ENCODE results near the gene MRPS18C. TPM values are rescaled to one million over a fixed set of nuclear protein-coding genes. Genes with fewer than 3 reads are reported as not detected.

Gene MRPS18C
- polyA plus RNA-seq, 1 of the 3 experiments (the other 2 are of a cell fraction), result 19.7 TPM

DNA sequence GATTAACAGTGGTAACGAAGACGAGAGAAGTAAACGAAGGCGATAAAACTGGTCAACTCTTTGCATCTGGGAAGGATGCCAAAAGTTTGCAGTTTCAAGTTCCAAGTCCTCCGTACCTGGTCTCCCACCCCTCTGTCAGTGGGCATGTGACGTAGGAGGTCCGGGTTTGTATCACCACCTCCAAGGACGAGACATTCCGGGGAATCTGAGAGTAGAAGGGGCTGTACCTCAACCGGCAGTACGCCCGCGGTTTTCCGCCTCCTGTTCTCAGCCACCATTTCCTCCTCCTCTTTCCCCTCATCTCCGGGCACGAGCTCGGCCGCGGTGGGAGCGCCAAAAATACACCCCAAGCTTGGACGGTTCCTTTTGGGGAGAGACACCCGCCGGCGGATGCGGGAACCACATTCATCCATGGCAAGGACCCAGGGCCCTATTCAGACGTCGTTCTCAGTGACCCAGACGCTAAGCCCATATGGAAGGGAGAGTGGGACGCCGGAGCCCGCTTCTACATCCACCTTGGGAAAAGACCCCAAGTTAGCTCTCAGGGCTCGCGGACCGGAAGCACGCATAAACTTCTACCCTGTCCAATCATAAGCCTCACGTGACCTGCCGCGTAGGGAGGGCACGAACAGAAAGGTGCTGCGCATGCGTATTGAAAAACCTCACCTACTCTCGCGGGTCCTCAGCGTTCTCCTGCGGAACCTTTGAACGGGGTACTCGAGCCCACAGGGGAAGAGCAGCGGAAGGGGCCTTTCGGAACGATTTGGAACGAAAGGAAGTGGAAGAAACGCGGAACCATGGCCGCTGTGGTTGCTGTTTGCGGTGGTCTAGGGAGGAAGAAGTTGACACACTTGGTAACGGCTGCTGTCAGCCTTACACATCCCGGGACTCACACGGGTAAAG is at the start of gene MRPS18C, which contains the start of gene HELQ (continued):
- TF ChIP-seq, protein P1, sequence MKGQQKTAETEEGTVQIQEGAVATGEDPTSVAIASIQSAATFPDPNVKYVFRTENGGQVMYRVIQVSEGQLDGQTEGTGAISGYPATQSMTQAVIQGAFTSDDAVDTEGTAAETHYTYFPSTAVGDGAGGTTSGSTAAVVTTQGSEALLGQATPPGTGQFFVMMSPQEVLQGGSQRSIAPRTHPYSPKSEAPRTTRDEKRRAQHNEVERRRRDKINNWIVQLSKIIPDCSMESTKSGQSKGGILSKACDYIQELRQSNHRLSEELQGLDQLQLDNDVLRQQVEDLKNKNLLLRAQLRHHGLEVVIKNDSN (IDR thresholded peaks at IDR 0.05; ENCODE audit: borderline replicate concordance, low read depth), result peak; percentile 99
- TF ChIP-seq, protein P2, sequence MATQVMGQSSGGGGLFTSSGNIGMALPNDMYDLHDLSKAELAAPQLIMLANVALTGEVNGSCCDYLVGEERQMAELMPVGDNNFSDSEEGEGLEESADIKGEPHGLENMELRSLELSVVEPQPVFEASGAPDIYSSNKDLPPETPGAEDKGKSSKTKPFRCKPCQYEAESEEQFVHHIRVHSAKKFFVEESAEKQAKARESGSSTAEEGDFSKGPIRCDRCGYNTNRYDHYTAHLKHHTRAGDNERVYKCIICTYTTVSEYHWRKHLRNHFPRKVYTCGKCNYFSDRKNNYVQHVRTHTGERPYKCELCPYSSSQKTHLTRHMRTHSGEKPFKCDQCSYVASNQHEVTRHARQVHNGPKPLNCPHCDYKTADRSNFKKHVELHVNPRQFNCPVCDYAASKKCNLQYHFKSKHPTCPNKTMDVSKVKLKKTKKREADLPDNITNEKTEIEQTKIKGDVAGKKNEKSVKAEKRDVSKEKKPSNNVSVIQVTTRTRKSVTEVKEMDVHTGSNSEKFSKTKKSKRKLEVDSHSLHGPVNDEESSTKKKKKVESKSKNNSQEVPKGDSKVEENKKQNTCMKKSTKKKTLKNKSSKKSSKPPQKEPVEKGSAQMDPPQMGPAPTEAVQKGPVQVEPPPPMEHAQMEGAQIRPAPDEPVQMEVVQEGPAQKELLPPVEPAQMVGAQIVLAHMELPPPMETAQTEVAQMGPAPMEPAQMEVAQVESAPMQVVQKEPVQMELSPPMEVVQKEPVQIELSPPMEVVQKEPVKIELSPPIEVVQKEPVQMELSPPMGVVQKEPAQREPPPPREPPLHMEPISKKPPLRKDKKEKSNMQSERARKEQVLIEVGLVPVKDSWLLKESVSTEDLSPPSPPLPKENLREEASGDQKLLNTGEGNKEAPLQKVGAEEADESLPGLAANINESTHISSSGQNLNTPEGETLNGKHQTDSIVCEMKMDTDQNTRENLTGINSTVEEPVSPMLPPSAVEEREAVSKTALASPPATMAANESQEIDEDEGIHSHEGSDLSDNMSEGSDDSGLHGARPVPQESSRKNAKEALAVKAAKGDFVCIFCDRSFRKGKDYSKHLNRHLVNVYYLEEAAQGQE (IDR thresholded peaks at IDR 0.05; ENCODE audit: low read depth, low read length), result peak; percentile 66; the same call in 1 of the 2 replicates
- TF ChIP-seq RFX5 (IDR thresholded peaks at IDR 0.05; ENCODE audit: low read length) (peak; percentile 67; the same call in 1 of the 2 replicates), EZH2phosphoT487 (IDR thresholded peaks at IDR 0.05; ENCODE audit: borderline replicate concordance, low read depth) (no peak), YY1 (IDR thresholded peaks at IDR 0.05; ENCODE audit: low read depth) (peak; percentile 91), RCOR1 (IDR thresholded peaks at IDR 0.05; ENCODE audit: low read length) (peak; percentile 36; the same call in 1 of the 2 replicates), MEF2A (IDR thresholded peaks at IDR 0.05; ENCODE audit: borderline replicate concordance, low read depth) (no peak), RAD21 (IDR thresholded peaks at IDR 0.05; ENCODE audit: low read length) (no peak), MXI1 (IDR thresholded peaks at IDR 0.05; ENCODE audit: low read depth, low read length) (peak; percentile 49; the same call in 1 of the 2 replicates)

DNA sequence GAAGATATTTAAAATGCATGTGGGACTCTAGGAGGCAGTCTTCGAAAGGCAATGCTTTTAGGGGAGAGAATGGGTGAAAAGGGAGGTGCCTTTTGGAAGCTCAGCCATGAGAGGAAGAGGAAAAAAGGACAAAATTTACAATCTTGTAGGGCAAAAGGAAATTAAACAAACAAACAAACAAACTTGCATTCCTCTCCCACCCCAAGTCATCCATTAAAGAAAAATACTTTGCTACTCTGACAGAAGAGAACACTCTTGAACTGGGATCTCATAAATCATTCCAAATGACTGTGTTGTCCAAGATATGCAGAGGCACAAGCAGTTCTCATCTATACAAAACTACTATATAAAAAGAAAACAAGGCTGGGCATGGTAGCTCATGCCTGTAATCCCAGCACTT is 47.0 kb upstream of the MRPS18C start:
- Histone ChIP-seq H3K9me3 (no peaks in the 10 kb centered on the region), H3K4me3 (ENCODE audit: low read depth in 2 of 2, low read length in 1 of 2) (no peak overlapping the region), H3K4me1 (ENCODE audit: control insufficient read depth in 1 of 2, insufficient read depth in 2 of 2, low read depth in 1 of 2, low read length in 1 of 2) (no peaks in the 10 kb centered on the region), H3K27me3 (ENCODE audit: insufficient read depth) (no peaks in the 10 kb centered on the region), H4K20me1 (ENCODE audit: insufficient read depth) (no peaks in the 10 kb centered on the region), H3K9me2 (no peaks in the 10 kb centered on the region), H3K9ac (no peak overlapping the region), H3F3A (replicated peaks; ENCODE audit: insufficient read depth) (no peaks in the 10 kb centered on the region), H3K4me2 (no peak overlapping the region), H3K27ac (ENCODE audit: low read depth in 2 of 2, low read length in 1 of 2) (no peak overlapping the region), H2AFZ (ENCODE audit: low read depth) (no peak overlapping the region), H3K79me2 (ENCODE audit: insufficient read depth) (no peaks in the 10 kb centered on the region), H3K36me3 (replicated peaks in 1 of 2; ENCODE audit: control insufficient read depth in 1 of 2, insufficient read depth in 2 of 2, low read length in 1 of 2) (peaks cover 0 to 4% of the 10 kb centered on the region in 2 experiments)
- TF ChIP-seq, protein P3, sequence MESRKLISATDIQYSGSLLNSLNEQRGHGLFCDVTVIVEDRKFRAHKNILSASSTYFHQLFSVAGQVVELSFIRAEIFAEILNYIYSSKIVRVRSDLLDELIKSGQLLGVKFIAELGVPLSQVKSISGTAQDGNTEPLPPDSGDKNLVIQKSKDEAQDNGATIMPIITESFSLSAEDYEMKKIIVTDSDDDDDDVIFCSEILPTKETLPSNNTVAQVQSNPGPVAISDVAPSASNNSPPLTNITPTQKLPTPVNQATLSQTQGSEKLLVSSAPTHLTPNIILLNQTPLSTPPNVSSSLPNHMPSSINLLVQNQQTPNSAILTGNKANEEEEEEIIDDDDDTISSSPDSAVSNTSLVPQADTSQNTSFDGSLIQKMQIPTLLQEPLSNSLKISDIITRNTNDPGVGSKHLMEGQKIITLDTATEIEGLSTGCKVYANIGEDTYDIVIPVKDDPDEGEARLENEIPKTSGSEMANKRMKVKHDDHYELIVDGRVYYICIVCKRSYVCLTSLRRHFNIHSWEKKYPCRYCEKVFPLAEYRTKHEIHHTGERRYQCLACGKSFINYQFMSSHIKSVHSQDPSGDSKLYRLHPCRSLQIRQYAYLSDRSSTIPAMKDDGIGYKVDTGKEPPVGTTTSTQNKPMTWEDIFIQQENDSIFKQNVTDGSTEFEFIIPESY (IDR thresholded peaks at IDR 0.05; ENCODE audit: borderline replicate concordance, low read depth), result no peak
- TF ChIP-seq, protein P4, sequence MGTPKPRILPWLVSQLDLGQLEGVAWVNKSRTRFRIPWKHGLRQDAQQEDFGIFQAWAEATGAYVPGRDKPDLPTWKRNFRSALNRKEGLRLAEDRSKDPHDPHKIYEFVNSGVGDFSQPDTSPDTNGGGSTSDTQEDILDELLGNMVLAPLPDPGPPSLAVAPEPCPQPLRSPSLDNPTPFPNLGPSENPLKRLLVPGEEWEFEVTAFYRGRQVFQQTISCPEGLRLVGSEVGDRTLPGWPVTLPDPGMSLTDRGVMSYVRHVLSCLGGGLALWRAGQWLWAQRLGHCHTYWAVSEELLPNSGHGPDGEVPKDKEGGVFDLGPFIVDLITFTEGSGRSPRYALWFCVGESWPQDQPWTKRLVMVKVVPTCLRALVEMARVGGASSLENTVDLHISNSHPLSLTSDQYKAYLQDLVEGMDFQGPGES (IDR thresholded peaks at IDR 0.05; ENCODE audit: low read depth, low read length), result no peak
- TF ChIP-seq, protein P5, sequence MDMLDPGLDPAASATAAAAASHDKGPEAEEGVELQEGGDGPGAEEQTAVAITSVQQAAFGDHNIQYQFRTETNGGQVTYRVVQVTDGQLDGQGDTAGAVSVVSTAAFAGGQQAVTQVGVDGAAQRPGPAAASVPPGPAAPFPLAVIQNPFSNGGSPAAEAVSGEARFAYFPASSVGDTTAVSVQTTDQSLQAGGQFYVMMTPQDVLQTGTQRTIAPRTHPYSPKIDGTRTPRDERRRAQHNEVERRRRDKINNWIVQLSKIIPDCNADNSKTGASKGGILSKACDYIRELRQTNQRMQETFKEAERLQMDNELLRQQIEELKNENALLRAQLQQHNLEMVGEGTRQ (IDR thresholded peaks at IDR 0.05; ENCODE audit: borderline replicate concordance, low read depth, low read length), result no peak
- TF ChIP-seq, protein P6, sequence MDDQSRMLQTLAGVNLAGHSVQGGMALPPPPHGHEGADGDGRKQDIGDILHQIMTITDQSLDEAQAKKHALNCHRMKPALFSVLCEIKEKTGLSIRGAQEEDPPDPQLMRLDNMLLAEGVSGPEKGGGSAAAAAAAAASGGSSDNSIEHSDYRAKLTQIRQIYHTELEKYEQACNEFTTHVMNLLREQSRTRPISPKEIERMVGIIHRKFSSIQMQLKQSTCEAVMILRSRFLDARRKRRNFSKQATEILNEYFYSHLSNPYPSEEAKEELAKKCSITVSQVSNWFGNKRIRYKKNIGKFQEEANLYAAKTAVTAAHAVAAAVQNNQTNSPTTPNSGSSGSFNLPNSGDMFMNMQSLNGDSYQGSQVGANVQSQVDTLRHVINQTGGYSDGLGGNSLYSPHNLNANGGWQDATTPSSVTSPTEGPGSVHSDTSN (IDR thresholded peaks at IDR 0.05), result no peak
- no peak for TF ChIP-seq FOXJ3 (CRISPR knock-in tag; IDR thresholded peaks at IDR 0.05)
- no peak for TF ChIP-seq JUND (IDR thresholded peaks at IDR 0.05)
- no peak for TF ChIP-seq RCOR1 (IDR thresholded peaks at IDR 0.05; ENCODE audit: low read length)
- TF ChIP-seq GABPA (IDR thresholded peaks at IDR 0.05; ENCODE audit: low read depth), result no peak
- no peak for TF ChIP-seq TCF12 (IDR thresholded peaks at IDR 0.05)
- no peak for TF ChIP-seq FOXM1 (IDR thresholded peaks at IDR 0.05; ENCODE audit: low read depth)
- no peak for TF ChIP-seq TEAD4 (IDR thresholded peaks at IDR 0.05; ENCODE audit: borderline replicate concordance, insufficient read depth)
- no peak for TF ChIP-seq RFX5 (IDR thresholded peaks at IDR 0.05; ENCODE audit: low read length)
- no peak for TF ChIP-seq ELF1 (IDR thresholded peaks at IDR 0.05)
- no peak for DNase-seq
- WGBS (ENCODE audit: low lambda C conversion rate), result 93% methylated on average over 1 of the region's 1 CpG
- ChIA-PET POLR2A (no interaction called here), CTCF (interaction anchor here (1.1 to 1.5 kb wide), 3 partner anchors 11 to 20 kb away, joined by 3 to 5 read pairs (median 3); no protein-coding TSS in a partner anchor)

Measured in SK-N-SH (cell line).